DMS53 treated with DMSO at 0.1 percent for 48 hours (cell line): Measurements from ENCODE around the gene SLC35G2.
"Not testable (repeated sequence)": the region's sequence is repeated elsewhere in the genome, so short reads cannot be mapped to it uniquely, and the experiment has no call there.

Experiments
- DNase-seq: peaks from one replicate; lab custom pipeline; 2025; ENCODE audit not compliant: unreplicated experiment; lab: John Stamatoyannopoulos, UW

The SLC35G2 gene

GRCh38 chr3:136885357-136886213 lies 66.7 kb downstream of the SLC35G2 start:
- no peak for DNase-seq

GRCh38 chr3:136889947-136890346 lies 71.0 kb downstream of the SLC35G2 start:
- no peak for DNase-seq

DNA sequence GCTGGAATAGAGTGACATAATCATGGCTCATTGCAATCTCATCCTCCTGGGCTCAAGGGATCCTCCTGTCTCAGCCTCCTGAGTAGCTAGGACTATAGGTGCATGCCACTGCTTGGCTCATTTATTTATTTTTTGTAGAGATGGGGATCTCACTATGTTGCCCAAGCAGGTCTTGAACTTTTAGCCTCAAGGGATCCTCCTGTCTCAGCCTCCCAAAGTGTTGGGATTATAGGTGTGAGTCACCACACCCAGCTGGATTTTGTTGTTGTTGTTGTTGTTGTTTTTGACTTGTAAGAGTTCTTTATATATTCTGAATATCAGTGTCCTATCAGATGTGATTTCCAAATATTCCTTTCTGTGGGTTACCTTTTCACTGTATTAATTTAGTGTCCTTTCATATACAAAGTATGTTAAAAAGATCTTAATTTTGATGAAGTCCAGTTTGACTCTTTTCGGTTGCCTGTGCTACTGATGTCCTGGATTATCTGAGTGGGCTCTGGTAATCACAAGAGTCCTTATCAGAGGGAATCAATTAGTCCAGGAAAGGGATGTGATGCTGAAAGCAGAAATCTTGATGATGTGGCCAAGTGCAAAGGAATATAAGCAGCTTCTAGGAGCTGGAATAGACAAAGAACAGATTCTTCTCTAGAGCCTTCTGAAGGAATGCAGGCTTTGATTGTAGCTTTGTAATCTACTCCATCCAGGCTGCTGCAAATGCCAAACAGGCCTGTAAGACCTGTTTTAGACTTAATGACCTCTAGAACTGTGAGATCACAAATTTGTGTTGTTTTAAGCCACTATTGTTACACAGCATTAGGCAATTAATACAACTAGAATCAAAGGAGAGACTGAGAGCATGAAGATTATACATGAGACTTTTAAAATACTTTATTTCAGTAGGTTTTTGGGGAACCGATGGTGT lies 73.3 kb downstream of the SLC35G2 start:
- no peak for DNase-seq

DNA sequence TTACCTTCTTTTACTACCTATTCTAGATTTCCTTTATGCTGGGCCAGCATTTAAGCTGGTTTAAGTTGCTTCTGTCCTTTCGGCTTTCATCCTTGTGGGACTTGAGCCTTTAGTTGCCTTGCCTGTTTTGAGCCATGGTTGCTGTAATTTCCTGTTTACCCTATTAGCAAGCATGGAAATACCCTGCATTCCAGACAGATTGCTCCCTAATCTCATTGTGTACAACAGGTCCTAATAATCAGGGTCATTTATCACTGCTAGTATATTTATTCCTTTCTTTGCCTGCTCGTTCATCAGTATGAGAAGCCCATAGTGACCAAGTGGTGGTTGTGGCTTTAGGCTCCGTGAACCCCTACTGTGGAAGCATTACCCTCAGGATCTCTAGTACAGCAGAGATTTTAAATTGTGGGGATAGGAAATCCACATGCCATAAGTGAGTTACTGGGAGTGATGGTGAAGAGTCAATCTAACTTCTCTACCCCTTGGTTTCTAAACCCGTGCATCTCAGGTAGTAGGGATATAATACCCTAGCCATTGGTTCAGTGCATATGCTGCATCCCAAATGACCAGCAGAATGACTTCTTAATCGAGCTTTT lies 75.0 kb downstream of the SLC35G2 start:
- DNase-seq, result no peak

DNA sequence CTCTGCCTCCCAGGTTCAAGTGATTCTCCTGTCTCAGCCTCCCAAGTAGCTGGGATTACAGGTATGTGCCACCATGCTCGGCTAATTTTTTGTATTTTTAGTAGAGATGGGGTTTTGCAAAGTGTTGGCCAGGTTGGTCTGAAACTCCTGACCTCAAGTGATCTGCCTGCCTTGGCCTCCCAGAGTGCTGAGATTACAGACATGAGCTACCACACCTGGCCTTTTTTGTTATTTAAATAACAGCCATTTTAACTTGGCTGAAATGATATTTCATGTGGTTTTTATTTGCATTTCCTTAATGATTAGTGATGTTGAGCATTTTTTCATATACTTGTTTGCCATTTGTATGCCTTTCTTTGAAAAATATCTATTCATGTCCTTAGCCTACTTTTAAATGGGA lies 78.2 kb downstream of the SLC35G2 start:
- DNase-seq, result not testable (repeated sequence)

GRCh38 chr3:136898549-136898948 lies 79.6 kb downstream of the SLC35G2 start:
- DNase-seq, result no peak

- no peak for DNase-seq
Observed at GRCh38 chr3:136898954-136899353, 80.0 kb downstream of the SLC35G2 start.

DNA sequence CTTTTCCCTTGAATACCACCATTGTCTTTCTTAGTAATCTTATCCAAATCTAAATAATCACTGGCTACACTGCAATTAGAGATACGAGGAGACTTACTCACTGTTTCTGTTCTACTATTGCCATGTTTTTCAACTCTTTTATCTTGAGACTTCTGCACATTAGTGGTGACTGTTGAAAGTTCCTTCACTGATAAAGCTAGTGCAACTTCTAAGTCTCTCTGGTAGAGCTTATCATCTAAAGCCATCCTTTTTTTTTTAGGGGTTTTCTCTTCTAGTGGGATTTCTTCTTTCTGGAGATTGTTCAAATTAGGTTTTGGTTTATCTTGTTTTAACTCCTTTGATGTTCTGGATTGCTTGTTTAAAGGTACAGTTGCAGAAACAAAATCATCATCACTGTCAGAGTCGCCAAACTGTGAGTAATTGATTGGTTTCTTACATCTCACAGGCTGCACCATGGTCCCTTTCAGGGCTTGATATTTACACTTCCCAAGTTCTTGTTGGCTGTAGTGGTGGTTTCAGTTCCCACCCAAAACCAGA lies 80.8 kb downstream of the SLC35G2 start:
- DNase-seq, result no peak

- DNase-seq, result not testable (repeated sequence)
Observed at GRCh38 chr3:136900694-136901093, 81.8 kb downstream of the SLC35G2 start.

GRCh38 chr3:136901391-136901790 lies 82.5 kb downstream of the SLC35G2 start:
- DNase-seq, result no peak

DNA sequence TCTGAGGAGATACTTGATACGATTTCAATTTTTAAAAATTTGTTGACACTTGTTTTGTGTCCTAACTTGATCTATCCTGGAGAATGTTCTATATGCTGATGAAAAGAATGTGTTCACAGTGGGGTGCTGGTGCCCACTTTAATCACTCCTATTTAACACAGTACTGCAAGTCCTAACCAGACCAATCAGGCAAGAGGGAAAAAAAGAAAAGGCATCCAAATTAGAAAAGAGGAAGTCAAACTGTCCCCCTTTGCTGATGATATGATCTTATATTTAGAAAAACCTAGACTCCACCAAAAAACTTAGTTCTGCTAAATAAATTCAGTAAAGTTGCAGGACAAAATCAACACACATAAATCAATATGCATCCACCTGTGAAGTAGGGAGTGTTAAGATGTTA lies 83.6 kb downstream of the SLC35G2 start:
- not testable (repeated sequence) for DNase-seq

DNA sequence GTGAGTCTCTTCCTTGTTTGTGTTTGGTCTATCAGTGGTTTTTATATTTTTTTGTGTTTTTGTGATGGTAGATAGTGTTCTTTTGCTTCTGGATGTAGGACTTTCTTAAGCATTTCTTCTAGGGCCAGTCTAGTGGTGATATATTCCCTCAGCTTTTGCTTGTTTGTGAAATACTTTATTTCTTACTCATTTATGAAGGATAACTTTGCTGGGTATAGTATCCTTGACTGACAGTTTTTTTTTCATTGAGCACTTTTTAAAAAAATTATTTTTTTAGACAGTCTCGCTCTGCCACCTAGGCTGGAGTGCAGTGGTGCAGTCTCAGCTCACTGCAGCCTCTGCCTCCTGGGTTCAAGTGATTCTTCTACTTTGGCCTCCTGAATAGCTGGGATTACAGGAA lies 85.0 kb downstream of the SLC35G2 start:
- DNase-seq, result no peak

- DNase-seq, result no peak
Observed at GRCh38 chr3:136904746-136905145, 85.8 kb downstream of the SLC35G2 start.
